GM18508 (cell line): Measurements from ENCODE around the gene WWC1.

ENCODE experiments used
- ATAC-seq: cut with Tn5 transposase; IDR thresholded peaks from one replicate; pipeline ENCODE4 v1.9.1; 2021; ENCODE audit warnings: moderate number of reproducible peaks; ENCODE audit not compliant: insufficient read depth, unreplicated experiment

The WWC1 gene

GRCh38 chr5:168291342-168291963 is at the start of gene WWC1:
Gene WWC1, plus strand, starts transcription at chr5:168291645. Its CDS starts 508 bp downstream, at chr5:168292153.
- ATAC-seq = peak; percentile 59

DNA sequence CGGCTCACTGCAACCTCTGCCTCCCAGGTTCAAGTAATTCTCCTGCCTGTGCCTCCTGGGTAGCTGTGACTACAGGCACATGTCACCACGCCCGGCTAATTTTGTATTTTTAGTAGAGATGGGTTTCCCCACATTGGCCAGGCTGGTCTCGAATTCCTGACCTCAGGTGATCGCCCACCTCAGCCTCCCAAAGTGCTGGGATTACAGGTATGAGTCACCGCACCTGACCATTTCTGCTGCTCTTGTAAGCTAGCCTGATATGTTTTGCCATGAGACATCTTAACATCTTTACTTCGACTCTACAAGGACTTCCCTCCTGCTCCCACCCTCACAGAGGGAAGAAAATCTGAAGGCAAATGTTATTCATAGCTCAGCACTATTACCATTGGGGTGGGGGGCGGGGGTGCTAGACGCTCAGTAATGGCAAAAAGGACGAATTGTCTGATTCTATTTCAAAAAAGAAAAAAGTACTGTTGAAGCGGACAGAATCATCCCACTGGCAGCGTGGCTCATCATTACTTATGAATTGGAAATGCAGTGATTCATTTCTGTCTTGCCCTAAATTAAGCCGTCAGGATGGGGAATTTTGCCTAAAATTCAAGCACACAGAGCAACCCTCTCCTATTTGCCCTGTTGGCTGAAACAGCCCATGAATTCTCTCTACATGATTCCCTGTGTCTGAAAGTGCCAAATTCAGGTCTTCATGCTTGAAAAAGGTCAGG is 46.4 kb upstream of the WWC1 start:
- no peak for ATAC-seq

DNA sequence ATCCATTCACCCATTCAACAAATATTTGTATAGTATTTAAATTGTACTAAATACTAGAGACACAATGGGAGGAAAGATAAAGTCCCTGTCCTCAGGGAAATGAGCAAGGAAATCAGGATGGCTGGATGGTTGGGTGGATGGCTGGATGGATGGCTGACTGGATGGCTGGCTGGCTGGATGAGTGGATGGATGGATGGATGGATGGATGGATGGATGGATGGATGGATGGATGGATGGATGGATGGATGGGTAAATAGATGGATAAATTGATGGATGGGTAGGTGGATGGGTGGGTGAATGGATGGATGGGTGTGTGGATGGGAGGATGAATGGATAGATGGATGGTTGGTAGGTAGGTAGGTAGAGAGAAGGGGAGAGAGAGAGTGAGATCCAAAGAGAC is 41.5 kb upstream of the WWC1 start:
- ATAC-seq = no peak

GRCh38 chr5:168251259-168251658 is 40.2 kb upstream of the WWC1 start:
- ATAC-seq = no peak

DNA sequence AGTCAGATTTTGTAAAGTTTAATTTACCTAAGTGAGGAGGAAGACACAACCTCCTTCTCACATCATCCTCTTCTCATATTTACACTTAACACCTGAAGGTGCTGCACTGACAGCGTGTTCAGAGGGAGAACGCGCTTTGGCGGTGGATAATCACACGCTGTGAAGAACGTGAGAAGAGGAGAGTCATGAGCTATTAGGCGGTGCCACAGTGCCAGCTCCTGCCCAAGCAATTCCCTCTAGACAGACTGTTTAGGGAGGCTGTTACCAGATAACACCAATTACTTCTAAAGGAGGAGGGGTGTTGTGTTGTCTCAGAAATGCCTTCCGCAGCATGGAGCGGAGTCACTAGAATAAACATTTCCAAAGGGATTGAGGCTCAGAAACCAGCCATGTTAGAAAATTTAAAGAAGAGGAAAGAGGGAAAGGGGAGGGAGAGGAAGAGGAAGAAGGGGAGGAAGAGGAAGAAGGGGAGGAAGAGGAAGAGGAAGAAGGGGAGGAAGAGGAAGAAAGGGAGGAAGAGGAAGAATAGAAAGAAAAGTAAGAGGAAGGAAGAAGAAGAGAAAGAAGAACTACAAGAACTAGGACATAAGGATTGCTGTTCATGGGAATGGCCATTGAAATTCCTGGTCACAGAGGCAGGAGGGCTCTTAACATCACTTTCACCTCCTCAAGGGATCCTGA is 37.3 kb upstream of the WWC1 start:
- no peak for ATAC-seq

- no peak for ATAC-seq
Observed at GRCh38 chr5:168260353-168261226, 30.9 kb upstream of the WWC1 start.

- no peak for ATAC-seq
Observed at GRCh38 chr5:168261227-168261571, 30.2 kb upstream of the WWC1 start.

DNA sequence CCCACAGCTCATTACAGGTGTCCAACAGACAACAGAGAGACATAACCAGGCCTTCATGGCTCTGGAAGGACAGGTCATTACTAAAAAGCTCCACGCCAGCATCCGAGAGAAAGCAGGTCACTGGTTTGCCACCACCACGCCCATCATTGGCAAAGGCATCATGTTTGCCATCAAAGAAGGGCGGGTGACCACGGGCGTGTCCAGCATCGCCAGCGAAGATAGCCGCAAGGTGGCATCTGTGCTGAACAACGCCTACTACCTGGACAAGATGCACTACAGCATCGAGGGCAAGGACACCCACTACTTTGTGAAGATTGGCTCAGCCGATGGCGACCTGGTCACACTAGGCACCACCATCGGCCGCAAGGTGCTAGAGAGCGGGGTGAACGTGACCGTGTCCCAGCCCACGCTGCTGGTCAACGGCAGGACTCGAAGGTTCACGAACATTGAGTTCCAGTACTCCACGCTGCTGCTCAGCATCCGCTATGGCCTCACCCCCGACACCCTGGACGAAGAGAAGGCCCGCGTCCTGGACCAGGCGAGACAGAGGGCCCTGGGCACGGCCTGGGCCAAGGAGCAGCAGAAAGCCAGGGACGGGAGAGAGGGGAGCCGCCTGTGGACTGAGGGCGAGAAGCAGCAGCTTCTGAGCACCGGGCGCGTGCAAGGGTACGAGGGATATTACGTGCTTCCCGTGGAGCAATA is 29.3 kb upstream of the WWC1 start:
- ATAC-seq = no peak

DNA sequence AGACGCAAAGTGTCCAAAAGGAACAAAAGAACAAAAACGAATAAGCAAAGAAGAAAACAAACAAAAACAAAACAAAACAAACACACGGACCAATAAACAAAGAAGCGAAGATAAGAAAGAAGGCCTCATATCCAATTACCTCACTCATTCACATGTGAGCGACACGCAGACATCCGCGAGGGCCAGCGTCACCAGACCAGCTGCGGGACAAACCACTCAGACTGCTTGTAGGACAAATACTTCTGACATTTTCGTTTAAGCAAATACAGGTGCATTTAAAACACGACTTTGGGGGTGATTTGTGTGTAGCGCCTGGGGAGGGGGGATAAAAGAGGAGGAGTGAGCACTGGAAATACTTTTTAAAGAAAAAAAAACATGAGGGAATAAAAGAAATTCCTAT is 28.3 kb upstream of the WWC1 start:
- ATAC-seq = no peak

GRCh38 chr5:168266016-168266415 is 25.4 kb upstream of the WWC1 start:
- no peak for ATAC-seq

- peak; percentile 67 for ATAC-seq
Observed at GRCh38 chr5:168268949-168269936, 22.2 kb upstream of the WWC1 start.

DNA sequence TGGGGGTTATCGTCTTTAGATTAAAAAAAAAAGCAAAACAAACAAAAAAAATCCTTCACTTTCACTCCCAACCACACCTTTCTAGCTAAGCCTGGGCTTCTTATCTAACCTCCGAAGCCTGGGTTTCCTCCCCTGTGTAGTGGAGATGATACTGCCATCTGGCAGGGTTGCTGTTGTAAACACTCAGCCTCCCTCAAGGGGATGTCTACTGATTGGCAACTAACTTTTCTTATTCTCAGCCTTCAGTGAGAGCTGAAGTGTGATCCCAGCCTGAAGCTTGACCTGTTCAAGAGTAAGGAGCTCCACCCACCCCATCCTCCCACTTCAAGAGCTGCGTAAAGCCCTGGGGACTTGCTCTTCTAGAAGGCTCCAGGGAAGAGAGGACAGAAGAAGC is 21.5 kb upstream of the WWC1 start:
- no peak for ATAC-seq

- ATAC-seq = no peak
Observed at GRCh38 chr5:168270476-168270875, 21.0 kb upstream of the WWC1 start.

DNA sequence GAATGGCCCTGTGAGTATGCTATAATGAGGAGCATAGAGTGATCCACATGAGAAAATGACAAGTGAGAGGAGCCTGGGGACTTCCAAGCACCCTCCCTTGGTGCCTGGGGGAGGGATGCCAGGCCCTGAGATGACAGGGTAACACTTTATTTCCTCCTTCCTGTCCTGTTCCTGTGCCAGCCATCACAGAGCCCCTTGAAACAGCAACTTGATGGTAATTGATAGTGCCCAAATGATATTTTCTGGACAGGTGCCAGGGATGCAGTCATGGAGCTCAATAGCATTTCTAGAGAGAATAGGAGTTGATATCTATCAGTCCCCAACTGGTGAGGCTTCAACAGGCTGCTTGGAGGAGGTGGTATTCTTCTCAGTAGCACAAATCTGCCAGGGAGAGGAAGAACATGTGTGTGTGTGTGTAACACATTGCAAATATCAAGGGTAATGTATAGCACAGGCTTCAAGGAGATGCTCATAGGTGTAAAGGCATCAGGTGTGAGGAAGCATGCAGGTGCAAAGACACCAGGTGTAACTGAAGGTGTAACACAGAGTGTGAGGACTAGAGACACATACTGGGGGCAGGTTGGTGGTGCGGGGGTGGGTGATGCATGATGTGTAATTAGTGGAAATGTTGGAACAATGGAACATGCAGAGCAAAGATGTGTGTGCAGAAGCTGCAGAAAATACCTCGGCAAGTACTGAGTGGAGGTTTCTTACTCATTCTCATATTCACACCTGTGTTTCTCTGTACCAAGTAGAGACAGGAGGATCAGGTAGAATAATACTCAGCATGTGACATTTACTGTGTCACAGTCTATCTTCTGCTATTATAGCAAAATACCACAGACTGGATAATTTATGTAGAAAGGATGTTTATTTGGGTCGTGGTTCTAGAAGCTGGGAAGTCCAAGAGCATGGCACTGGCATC is 18.1 kb upstream of the WWC1 start:
- no peak for ATAC-seq

GRCh38 chr5:168274406-168274805 is 17.0 kb upstream of the WWC1 start:
- no peak for ATAC-seq

GRCh38 chr5:168275940-168276339 is 15.5 kb upstream of the WWC1 start:
- ATAC-seq = no peak

- ATAC-seq = no peak
Observed at GRCh38 chr5:168282120-168282519, 9.3 kb upstream of the WWC1 start.

- no peak for ATAC-seq
Observed at GRCh38 chr5:168284809-168285208, 6.6 kb upstream of the WWC1 start.
